Neural cell (in vitro differentiated cells): ENCODE data around the gene IMMP2L.

Source experiments
- EP300 ChIP-seq: fragments of 450-650 bp; conservative IDR thresholded peaks from 2 replicates; pipeline ENCODE4 v1.6.1; 2014; ENCODE audit warnings: antibody characterized with exemption, mild to moderate bottlenecking, moderate library complexity; ENCODE audit not compliant: poor library complexity, severe bottlenecking
- EZH2 ChIP-seq: fragments of 200-600, 300-800 bp; shearing (Covaris generic), sonication (generic); IDR thresholded peaks from 2 replicates; pipeline ENCODE4 v1.6.1; 2014; ENCODE audit warnings: antibody characterized with exemption, low read length, borderline replicate concordance, mild to moderate bottlenecking; ENCODE audit not compliant: insufficient read depth, poor library complexity, severe bottlenecking
- MXI1 ChIP-seq: fragments of 450-650 bp; conservative IDR thresholded peaks from 2 replicates; pipeline ENCODE4 v1.6.1; 2014; ENCODE audit warnings: antibody characterized with exemption, mild to moderate bottlenecking; ENCODE audit not compliant: poor library complexity, severe bottlenecking
- POLR2AphosphoS5 ChIP-seq: IDR thresholded peaks from 2 replicates; pipeline ENCODE4 v1.6.1; 2012
- RAD21 ChIP-seq: fragments of 450-650 bp; conservative IDR thresholded peaks from 2 replicates; pipeline ENCODE4 v1.6.1; 2014; ENCODE audit warnings: antibody characterized with exemption, mild to moderate bottlenecking, moderate library complexity
- SMC3 ChIP-seq: fragments of 450-650 bp; conservative IDR thresholded peaks from 2 replicates; pipeline ENCODE4 v1.6.1; 2014; ENCODE audit warnings: antibody characterized with exemption, mild to moderate bottlenecking, moderate library complexity; ENCODE audit not compliant: poor library complexity
- TAF1 ChIP-seq: IDR thresholded peaks from 2 replicates; pipeline ENCODE4 v1.6.1; 2012; ENCODE audit warnings: low read depth
- TF ChIP-seq, protein P1 (sequence below): fragments of 450-650 bp; IDR thresholded peaks from 2 replicates; pipeline ENCODE4 v1.5.1; 2014; ENCODE audit warnings: antibody characterized with exemption, mild to moderate bottlenecking, moderate library complexity; ENCODE audit not compliant: poor library complexity, severe bottlenecking
- TF ChIP-seq, protein P2 (sequence below): IDR thresholded peaks from 2 replicates; pipeline ENCODE4 v1.6.1; 2012; ENCODE audit warnings: borderline replicate concordance

DNA sequence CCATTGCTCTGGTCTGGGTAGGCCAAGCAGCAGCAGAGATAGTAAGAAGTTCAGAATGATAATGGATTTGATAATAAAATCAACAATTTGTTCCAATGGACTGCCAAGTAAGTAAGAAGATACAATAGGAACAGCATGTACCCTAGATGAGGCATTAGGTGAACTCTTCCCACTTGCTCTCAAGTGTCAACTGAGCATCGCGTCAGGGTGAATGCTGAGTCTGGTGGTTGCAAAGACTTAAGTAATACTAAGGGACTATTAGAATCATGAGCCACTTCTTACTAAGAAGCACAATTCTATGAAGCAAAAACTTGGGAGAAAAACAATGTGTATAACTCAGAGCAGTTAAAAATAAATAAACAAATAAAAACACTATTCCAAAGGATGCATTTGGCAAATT, 416.8 kb downstream of the IMMP2L start:
- TF ChIP-seq, protein P1, sequence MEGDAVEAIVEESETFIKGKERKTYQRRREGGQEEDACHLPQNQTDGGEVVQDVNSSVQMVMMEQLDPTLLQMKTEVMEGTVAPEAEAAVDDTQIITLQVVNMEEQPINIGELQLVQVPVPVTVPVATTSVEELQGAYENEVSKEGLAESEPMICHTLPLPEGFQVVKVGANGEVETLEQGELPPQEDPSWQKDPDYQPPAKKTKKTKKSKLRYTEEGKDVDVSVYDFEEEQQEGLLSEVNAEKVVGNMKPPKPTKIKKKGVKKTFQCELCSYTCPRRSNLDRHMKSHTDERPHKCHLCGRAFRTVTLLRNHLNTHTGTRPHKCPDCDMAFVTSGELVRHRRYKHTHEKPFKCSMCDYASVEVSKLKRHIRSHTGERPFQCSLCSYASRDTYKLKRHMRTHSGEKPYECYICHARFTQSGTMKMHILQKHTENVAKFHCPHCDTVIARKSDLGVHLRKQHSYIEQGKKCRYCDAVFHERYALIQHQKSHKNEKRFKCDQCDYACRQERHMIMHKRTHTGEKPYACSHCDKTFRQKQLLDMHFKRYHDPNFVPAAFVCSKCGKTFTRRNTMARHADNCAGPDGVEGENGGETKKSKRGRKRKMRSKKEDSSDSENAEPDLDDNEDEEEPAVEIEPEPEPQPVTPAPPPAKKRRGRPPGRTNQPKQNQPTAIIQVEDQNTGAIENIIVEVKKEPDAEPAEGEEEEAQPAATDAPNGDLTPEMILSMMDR, result no peak
- TF ChIP-seq SMC3 (no peak), EZH2 (no peak), RAD21 (no peak), TAF1 (no peak), EP300 (no peak), POLR2AphosphoS5 (no peak), MXI1 (no peak)
- TF ChIP-seq, protein P2, sequence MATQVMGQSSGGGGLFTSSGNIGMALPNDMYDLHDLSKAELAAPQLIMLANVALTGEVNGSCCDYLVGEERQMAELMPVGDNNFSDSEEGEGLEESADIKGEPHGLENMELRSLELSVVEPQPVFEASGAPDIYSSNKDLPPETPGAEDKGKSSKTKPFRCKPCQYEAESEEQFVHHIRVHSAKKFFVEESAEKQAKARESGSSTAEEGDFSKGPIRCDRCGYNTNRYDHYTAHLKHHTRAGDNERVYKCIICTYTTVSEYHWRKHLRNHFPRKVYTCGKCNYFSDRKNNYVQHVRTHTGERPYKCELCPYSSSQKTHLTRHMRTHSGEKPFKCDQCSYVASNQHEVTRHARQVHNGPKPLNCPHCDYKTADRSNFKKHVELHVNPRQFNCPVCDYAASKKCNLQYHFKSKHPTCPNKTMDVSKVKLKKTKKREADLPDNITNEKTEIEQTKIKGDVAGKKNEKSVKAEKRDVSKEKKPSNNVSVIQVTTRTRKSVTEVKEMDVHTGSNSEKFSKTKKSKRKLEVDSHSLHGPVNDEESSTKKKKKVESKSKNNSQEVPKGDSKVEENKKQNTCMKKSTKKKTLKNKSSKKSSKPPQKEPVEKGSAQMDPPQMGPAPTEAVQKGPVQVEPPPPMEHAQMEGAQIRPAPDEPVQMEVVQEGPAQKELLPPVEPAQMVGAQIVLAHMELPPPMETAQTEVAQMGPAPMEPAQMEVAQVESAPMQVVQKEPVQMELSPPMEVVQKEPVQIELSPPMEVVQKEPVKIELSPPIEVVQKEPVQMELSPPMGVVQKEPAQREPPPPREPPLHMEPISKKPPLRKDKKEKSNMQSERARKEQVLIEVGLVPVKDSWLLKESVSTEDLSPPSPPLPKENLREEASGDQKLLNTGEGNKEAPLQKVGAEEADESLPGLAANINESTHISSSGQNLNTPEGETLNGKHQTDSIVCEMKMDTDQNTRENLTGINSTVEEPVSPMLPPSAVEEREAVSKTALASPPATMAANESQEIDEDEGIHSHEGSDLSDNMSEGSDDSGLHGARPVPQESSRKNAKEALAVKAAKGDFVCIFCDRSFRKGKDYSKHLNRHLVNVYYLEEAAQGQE, result no peak
